NB4 (cell line): ENCODE measurements around the gene GPR183.
A peak's percentile ranks its signal among the peaks of the same experiment; 100 is the strongest.

ENCODE experiments used
- DNase-seq: peaks from one replicate; pipeline ENCODE4 v3.0.0; 2010; ENCODE audit warnings: low read depth
- H3K4me3 ChIP-seq: one replicate; pipeline ENCODE4 v1.5.1; 2011; ENCODE audit warnings: mild to moderate bottlenecking, low read depth, low read length, moderate library complexity
- CTCF ChIP-seq: IDR thresholded peaks from one replicate; pipeline ENCODE4 v1.5.1; 2012; ENCODE audit warnings: low read depth, low read length
- MYC ChIP-seq: IDR thresholded peaks from 2 replicates; pipeline ENCODE4 v1.6.1; 2011; ENCODE audit warnings: low read depth, low read length
- POLR2A ChIP-seq: IDR thresholded peaks from 2 replicates; pipeline ENCODE4 v1.6.1; 2011; ENCODE audit warnings: mild to moderate bottlenecking; ENCODE audit not compliant: insufficient read length; ENCODE audit errors: extremely low read depth
- TF ChIP-seq, protein P1 (sequence below): IDR thresholded peaks from 2 replicates; pipeline ENCODE4 v1.6.1; 2011; ENCODE audit warnings: low read depth, low read length

The GPR183 gene

GRCh38 chr13:99307247-99307646 lies at the start of gene GPR183:
Gene GPR183, minus strand, starts transcription at chr13:99307399. Its CDS starts 11,254 bp downstream, at chr13:99296145.
- DNase-seq = peak; percentile 67
- H3K4me3 ChIP-seq = peak within 1 kb of the TSS; percentile 46

GRCh38 chr13:99356262-99357091 lies 49.3 kb upstream of the GPR183 start:
- TF ChIP-seq, protein P1, sequence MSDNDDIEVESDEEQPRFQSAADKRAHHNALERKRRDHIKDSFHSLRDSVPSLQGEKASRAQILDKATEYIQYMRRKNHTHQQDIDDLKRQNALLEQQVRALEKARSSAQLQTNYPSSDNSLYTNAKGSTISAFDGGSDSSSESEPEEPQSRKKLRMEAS = no peak
- TF ChIP-seq CTCF (no peak), POLR2A (no peak), MYC (no peak)
- DNase-seq = no peak
- H3K4me3 ChIP-seq = no peak overlapping the region

More at GRCh38 chr13:99307247-99307646, at the start of gene GPR183:
- no peak for TF ChIP-seq POLR2A
- TF ChIP-seq, protein P1 = no peak
- no peak for TF ChIP-seq CTCF
- TF ChIP-seq MYC = no peak

DNA sequence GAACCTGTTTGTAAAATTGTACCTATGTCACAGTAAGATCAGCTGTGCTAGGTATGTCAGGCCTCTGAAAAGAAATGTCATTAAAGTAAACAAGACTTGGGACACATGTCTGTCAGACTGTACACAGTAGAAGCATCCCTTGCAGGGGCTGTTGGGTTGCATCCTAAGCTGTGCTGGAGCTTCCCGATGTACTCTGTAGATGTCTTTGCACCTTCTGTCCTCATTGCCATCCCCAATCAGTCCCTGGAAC lies 48.7 kb upstream of the GPR183 start:
- H3K4me3 ChIP-seq = no peak overlapping the region

GRCh38 chr13:99355267-99356011 lies 48.2 kb upstream of the GPR183 start:
- no peak for TF ChIP-seq MYC
- TF ChIP-seq POLR2A = no peak
- TF ChIP-seq, protein P1 = no peak
- no peak for TF ChIP-seq CTCF
- no peak for DNase-seq
- no peak overlapping the region for H3K4me3 ChIP-seq

More for the DNA sequence above, 48.7 kb upstream of the GPR183 start:
- TF ChIP-seq CTCF (no peak), POLR2A (no peak), MYC (no peak)
- TF ChIP-seq, protein P1 = no peak
- no peak for DNase-seq

DNA sequence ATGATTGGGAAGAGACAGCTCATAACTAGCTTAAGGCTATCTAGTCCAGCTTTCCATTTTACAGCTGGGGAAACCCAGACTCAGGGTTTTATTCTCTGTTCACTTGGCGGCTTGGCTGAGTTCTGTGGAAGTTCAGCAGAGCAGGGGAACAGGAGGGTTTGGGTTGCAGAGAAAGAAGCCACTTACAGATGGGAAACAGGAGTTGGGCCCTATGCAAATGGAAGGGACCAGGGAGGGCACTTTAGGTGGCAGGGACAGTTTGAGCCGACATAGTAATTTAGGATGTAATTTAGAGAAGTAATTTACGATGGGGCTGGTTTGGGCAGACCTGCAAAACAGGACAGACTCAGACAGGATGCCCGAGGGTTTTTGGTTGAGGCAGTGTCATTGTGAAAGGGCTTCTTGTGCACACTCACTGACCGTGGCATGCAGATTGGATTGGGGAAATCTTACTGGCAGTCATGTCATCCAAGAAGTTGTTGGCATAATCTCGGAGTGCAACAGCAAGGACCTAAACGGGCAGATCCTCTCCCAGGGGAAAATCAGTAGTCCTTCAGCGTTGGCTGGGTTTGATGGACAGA lies 47.3 kb upstream of the GPR183 start:
- no peak for TF ChIP-seq CTCF
- TF ChIP-seq, protein P1 = no peak
- no peak for TF ChIP-seq MYC
- TF ChIP-seq POLR2A = no peak
- no peak for DNase-seq
- H3K4me3 ChIP-seq = no peak overlapping the region
